Esophagus (tissue), 2 donors: ENCODE results near the gene VDAC1. TPM values are rescaled to one million over a fixed set of nuclear protein-coding genes. Genes with fewer than 3 reads are reported as not detected.
A peak's percentile ranks its signal among the peaks of the same experiment; 100 is the strongest.

Experiments
- H3K27ac ChIP-seq, 2 donors: one replicate each; pipeline ENCODE4 v1.5.1; 2013; ENCODE audit warnings: low read depth in 2 of 2, mild to moderate bottlenecking in 2 of 2, inconsistent platforms in 1 of 2, low read length in 1 of 2, moderate library complexity in 1 of 2
- H3K27me3 ChIP-seq, 2 donors: one replicate each; pipeline ENCODE4 v1.6.1; 2013; ENCODE audit warnings: low read length in 2 of 2, control low read depth in 1 of 2, mild to moderate bottlenecking in 1 of 2; ENCODE audit not compliant: insufficient read depth in 2 of 2, control insufficient read depth in 1 of 2
- H3K36me3 ChIP-seq, 2 donors: one replicate each; pipeline ENCODE4 v1.6.1; 2013; ENCODE audit warnings: low read length in 1 of 2; ENCODE audit not compliant: control insufficient read depth in 2 of 2, insufficient read depth in 2 of 2
- H3K4me1 ChIP-seq, 2 donors: one replicate each; pipeline ENCODE4 v1.6.1; 2013; ENCODE audit warnings: low read length in 1 of 2; ENCODE audit not compliant: control insufficient read depth in 2 of 2, insufficient read depth in 2 of 2
- H3K4me3 ChIP-seq, 2 donors: one replicate each; pipeline ENCODE4 v1.5.1; 2013; ENCODE audit warnings: low read length in 2 of 2, mild to moderate bottlenecking in 2 of 2, low read depth in 1 of 2, moderate library complexity in 1 of 2
- H3K9me3 ChIP-seq, 2 donors: one replicate each; pipeline ENCODE4 v1.6.1; 2013; ENCODE audit warnings: mild to moderate bottlenecking in 2 of 2, low read depth in 1 of 2, low read length in 1 of 2, moderate library complexity in 1 of 2; ENCODE audit not compliant: control insufficient read depth in 2 of 2, insufficient read depth in 1 of 2
- WGBS, 2 donors: extraction: QIAGEN DNeasy Blood & Tissue Kit; methylation state at CpG; one replicate each; pipeline ENCODE4 v1.1.7; 2013; 5-methylcytosine and 5-hydroxymethylcytosine counted together
- polyA plus RNA-seq, 2 donors: library from polyadenylated mRNA; stranded (reverse); fragments of 200-250 nt; gene quantifications; one replicate each; pipeline ENCODE4 v1.2.3, GENCODE V29; 2013
- donor health status: healthy with polysubstance abuse.
- donor health status: Bipolar disorder and iron deficiency.

VDAC1 gene
- polyA plus RNA-seq, 2 donors, result 154 to 167 TPM

GRCh38 chr5:133991171-133991910 lies 13.4 kb downstream of the VDAC1 start:
- no peak overlapping the region for H3K4me3 ChIP-seq
- no peaks in the 10 kb centered on the region for H3K9me3 ChIP-seq
- no peaks in the 10 kb centered on the region for H3K27me3 ChIP-seq
- peaks cover 13% of the 10 kb centered on the region in 2 donors for H3K4me1 ChIP-seq
- H3K36me3 ChIP-seq, result peaks cover 4 to 28% of the 10 kb centered on the region in 2 donors
- WGBS, 2 donors, result 94 to 96% methylated on average over 5 of the region's 5 CpGs
- no peak overlapping the region for H3K27ac ChIP-seq

GRCh38 chr5:133990396-133990795 lies 14.4 kb downstream of the VDAC1 start:
- WGBS, 2 donors, result 78 to 82% methylated on average over 6 of the region's 6 CpGs
- Histone ChIP-seq H3K4me1 (peaks cover 7 to 8% of the 10 kb centered on the region in 2 donors), H3K4me3 (no peak overlapping the region), H3K27ac (no peak overlapping the region), H3K9me3 (no peaks in the 10 kb centered on the region), H3K27me3 (no peaks in the 10 kb centered on the region), H3K36me3 (peaks cover 4 to 35% of the 10 kb centered on the region in 2 donors)

GRCh38 chr5:133985540-133986180 lies 19.1 kb downstream of the VDAC1 start:
- peaks cover 4 to 41% of the 10 kb centered on the region in 2 donors for H3K36me3 ChIP-seq
- H3K4me1 ChIP-seq, result no peaks in the 10 kb centered on the region
- no peak overlapping the region for H3K4me3 ChIP-seq
- WGBS, 2 donors, result 80 to 90% methylated on average over 3 of the region's 3 CpGs
- H3K27ac ChIP-seq, result no peak overlapping the region
- no peaks in the 10 kb centered on the region for H3K27me3 ChIP-seq
- H3K9me3 ChIP-seq, result no peaks in the 10 kb centered on the region

- WGBS, 2 donors, result 91% methylated on average over 5 of the region's 5 CpGs
- no peaks in the 10 kb centered on the region for H3K27me3 ChIP-seq
Observed at GRCh38 chr5:133983674-133984073, 21.1 kb downstream of the VDAC1 start.

GRCh38 chr5:133981714-133982113 lies 23.1 kb downstream of the VDAC1 start:
- Histone ChIP-seq H3K4me3 (no peak overlapping the region), H3K27me3 (no peaks in the 10 kb centered on the region), H3K36me3 (peaks cover 3 to 20% of the 10 kb centered on the region in 2 donors), H3K4me1 (no peaks in the 10 kb centered on the region), H3K9me3 (no peaks in the 10 kb centered on the region), H3K27ac (no peak overlapping the region)
- WGBS, 2 donors, result 61 to 62% methylated on average over 1 of the region's 1 CpG

More at GRCh38 chr5:133983674-133984073, 21.1 kb downstream of the VDAC1 start:
- no peak overlapping the region for H3K4me3 ChIP-seq
- H3K27ac ChIP-seq, result no peak overlapping the region
- no peaks in the 10 kb centered on the region for H3K4me1 ChIP-seq
- peaks cover 3 to 28% of the 10 kb centered on the region in 2 donors for H3K36me3 ChIP-seq
- H3K9me3 ChIP-seq, result no peaks in the 10 kb centered on the region

GRCh38 chr5:133980652-133981051 lies 24.1 kb downstream of the VDAC1 start:
- Histone ChIP-seq H3K4me1 (no peaks in the 10 kb centered on the region), H3K9me3 (no peaks in the 10 kb centered on the region), H3K36me3 (peaks cover 5 to 14% of the 10 kb centered on the region in 2 donors), H3K27me3 (no peaks in the 10 kb centered on the region), H3K27ac (no peak overlapping the region), H3K4me3 (no peak overlapping the region)
- WGBS, 2 donors, result 80 to 82% methylated on average over 7 of the region's 7 CpGs

GRCh38 chr5:133978943-133979342 lies 25.8 kb downstream of the VDAC1 start:
- no peak overlapping the region for H3K27ac ChIP-seq
- H3K4me1 ChIP-seq, result no peaks in the 10 kb centered on the region
- no peaks in the 10 kb centered on the region for H3K27me3 ChIP-seq
- H3K9me3 ChIP-seq, result no peaks in the 10 kb centered on the region
- H3K4me3 ChIP-seq, result no peak overlapping the region
- 76 to 90% methylated on average over 3 of the region's 3 CpGs for WGBS, 2 donors
- peaks cover 6 to 19% of the 10 kb centered on the region in 2 donors for H3K36me3 ChIP-seq

- no peak overlapping the region for H3K4me3 ChIP-seq
- no peaks in the 10 kb centered on the region for H3K27me3 ChIP-seq
- peaks cover 6 to 15% of the 10 kb centered on the region in 2 donors for H3K36me3 ChIP-seq
- H3K4me1 ChIP-seq, result no peaks in the 10 kb centered on the region
- no peak overlapping the region for H3K27ac ChIP-seq
- H3K9me3 ChIP-seq, result no peaks in the 10 kb centered on the region
- WGBS, 2 donors, result 39 to 61% methylated on average over 1 of the region's 1 CpG
Observed at GRCh38 chr5:133977858-133978257, 26.9 kb downstream of the VDAC1 start.

- peaks cover 6 to 15% of the 10 kb centered on the region in 2 donors for H3K36me3 ChIP-seq
- H3K4me3 ChIP-seq, result no peak overlapping the region
- H3K27me3 ChIP-seq, result no peaks in the 10 kb centered on the region
- H3K4me1 ChIP-seq, result no peaks in the 10 kb centered on the region
- WGBS, 2 donors, result 45 to 52% methylated on average over 5 of the region's 5 CpGs
- H3K9me3 ChIP-seq, result no peaks in the 10 kb centered on the region
- H3K27ac ChIP-seq, result peak overlapping the region; percentile 6 to 66
Observed at GRCh38 chr5:133977161-133977787, 27.5 kb downstream of the VDAC1 start.
